ENCODE measurements around the gene RNU1-2.

Gene RNU1-2

DNA sequence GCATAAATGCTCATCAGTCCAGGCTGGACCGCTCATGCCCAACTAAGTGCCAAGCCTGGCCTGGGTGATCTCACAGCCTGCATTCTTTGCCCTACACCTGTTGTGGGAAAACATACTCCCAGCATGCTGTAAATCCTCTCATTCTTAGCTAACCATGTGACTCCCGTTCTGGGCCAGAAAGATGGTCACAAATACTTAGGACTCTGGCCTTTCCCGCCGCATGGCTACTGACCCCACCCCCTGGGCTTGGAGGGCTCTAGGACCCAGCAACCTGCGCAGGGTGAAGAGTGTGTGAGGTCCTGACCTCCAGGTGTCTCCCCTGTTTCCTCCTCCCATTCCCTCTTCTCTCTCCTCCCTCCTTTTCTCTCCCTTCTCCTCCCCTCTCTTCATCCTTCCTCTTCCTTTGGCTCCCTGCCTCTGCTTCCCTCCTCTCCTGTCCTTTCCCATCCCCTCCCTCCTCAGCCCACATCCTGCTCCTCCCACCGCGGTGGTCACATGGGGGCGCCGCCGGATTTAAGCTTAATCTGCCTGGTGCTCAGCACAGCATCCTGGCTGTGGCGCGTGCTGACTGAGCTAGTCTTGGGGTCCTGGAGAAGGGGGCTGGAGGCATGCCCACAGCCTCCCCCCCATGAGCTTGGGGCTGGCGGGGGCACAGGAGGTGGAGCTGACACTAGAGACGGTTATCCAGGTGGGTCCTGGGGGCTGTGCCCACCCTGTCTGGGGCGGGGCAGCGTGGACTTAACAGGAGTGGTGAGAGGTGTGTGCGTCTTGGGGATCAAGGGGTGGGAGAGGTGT, 25.8 kb downstream of the RNU1-2 start, which contains the start of gene CROCC:
Gene CROCC (plus strand): TSS at position 541 of the 795 bp plus-strand sequence. CDS start 88 bp downstream, at position 629.
- ChIA-PET CTCF (interaction anchor here (0.7 kb wide), 1 partner anchor 1105 kb away, joined by 6 read pairs; no protein-coding TSS in a partner anchor), POLR2A (ENCODE audit: low non-redundant PET) (no interaction called here)
- TF ChIP-seq, protein P1, sequence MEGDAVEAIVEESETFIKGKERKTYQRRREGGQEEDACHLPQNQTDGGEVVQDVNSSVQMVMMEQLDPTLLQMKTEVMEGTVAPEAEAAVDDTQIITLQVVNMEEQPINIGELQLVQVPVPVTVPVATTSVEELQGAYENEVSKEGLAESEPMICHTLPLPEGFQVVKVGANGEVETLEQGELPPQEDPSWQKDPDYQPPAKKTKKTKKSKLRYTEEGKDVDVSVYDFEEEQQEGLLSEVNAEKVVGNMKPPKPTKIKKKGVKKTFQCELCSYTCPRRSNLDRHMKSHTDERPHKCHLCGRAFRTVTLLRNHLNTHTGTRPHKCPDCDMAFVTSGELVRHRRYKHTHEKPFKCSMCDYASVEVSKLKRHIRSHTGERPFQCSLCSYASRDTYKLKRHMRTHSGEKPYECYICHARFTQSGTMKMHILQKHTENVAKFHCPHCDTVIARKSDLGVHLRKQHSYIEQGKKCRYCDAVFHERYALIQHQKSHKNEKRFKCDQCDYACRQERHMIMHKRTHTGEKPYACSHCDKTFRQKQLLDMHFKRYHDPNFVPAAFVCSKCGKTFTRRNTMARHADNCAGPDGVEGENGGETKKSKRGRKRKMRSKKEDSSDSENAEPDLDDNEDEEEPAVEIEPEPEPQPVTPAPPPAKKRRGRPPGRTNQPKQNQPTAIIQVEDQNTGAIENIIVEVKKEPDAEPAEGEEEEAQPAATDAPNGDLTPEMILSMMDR (conservative IDR thresholded peaks at IDR 0.05; ENCODE audit: low read depth), result no peak
- DNase-seq (ENCODE audit: low spot score), result no peak
- H3K27ac ChIP-seq, result peak within 1 kb of the TSS; percentile 97

DNA sequence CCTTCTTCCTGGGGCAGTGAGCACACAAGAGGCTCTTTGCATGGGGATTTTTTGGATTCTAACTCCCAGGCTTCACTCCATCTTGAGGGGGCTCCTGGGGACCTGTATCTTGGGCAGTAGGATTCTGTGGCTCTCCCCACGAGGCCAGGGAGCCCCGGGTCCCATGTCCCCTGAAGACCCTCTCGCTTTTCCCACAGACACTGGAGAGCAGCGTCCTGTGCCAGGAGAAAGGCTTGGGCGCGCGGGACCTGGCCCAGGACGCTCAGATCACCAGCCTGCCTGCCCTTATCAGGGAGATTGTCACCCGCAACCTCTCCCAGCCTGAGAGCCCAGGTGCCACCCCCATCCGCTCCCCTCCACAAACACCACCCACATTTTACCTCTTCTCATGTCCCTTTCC, 26.7 kb downstream of the RNU1-2 start:
- ChIA-PET CTCF (no interaction called here), POLR2A (ENCODE audit: low non-redundant PET) (no interaction called here)
- DNase-seq (ENCODE audit: low spot score), result no peak
- TF ChIP-seq, protein P1 (conservative IDR thresholded peaks at IDR 0.05; ENCODE audit: low read depth), result no peak
- peak overlapping the region; percentile 97 for H3K27ac ChIP-seq

DNA sequence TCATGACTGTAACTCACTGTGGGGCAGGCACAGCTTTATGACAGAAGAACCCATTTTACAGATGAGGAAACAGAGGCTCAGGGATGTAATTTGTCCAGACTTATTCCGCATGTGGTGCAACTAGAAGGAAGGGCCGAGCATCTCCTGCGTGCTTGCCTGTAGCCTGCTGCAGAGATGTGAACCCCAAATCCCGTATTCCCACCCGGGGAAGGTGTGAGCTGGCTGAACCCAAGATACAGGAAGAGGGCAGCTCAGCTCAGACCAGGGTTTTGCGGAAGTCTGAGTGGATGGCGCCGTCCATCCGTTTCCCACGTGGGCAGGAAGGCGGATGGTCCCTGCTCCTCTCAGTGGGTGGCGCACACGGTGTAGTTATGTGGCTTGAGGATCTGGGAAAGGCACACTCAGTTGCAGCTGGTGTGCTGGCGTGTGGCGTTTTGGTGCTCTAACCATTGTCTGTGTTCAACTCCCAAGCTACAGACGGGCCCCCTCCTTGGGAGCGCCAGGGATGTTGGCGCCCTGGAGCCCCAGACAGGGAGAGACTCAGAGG, 27.2 kb downstream of the RNU1-2 start:
- no peak for DNase-seq (ENCODE audit: low spot score)
- ChIA-PET CTCF (interaction anchor here (2.1 kb wide), 1 partner anchor 124 kb away, joined by 5 read pairs; no protein-coding TSS in a partner anchor), POLR2A (ENCODE audit: low non-redundant PET) (no interaction called here)
- TF ChIP-seq, protein P1 (conservative IDR thresholded peaks at IDR 0.05; ENCODE audit: low read depth), result no peak
- H3K27ac ChIP-seq, result peak overlapping the region; percentile 97

DNA sequence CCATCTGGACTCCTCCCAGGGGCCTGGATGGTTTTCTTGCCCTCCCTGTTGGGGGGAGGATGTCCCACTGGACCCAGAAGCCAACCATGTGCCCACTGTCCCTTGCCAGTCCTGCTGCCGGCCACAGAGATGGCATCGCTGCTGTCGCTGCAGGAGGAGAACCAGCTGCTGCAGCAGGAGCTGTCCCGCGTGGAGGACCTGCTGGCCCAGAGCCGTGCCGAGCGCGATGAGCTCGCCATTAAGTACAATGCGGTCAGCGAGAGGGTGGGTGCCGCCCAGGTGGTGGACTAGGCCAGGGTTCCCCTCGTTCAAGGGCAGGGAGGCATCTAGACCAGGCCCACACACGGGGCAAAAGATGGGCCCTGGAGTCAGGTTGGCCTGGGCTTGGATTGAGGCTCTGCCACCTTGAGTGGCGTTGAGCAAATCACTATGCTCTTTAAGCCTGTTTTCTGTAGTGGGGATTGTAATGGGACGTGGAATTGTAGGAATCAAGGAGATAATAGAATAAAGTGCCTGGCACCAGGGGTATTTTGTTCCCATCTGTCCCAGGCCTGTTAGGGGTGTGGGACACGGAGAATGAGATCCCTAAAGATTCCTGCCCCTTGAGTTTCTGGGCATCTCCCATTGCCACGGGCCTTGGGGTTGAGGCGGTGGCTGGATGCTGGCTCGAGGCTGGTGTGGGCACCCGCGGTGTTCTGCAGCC, 28.6 kb downstream of the RNU1-2 start:
- peak overlapping the region; percentile 97 for H3K27ac ChIP-seq
- TF ChIP-seq, protein P1 (conservative IDR thresholded peaks at IDR 0.05; ENCODE audit: low read depth), result no peak
- no peak for DNase-seq (ENCODE audit: low spot score)
- ChIA-PET CTCF (interaction anchor here (0.9 to 2.1 kb wide), 4 partner anchors 9 to 122 kb away, joined by 3 to 5 read pairs (median 5); no protein-coding TSS in a partner anchor), POLR2A (ENCODE audit: low non-redundant PET) (no interaction called here)

DNA sequence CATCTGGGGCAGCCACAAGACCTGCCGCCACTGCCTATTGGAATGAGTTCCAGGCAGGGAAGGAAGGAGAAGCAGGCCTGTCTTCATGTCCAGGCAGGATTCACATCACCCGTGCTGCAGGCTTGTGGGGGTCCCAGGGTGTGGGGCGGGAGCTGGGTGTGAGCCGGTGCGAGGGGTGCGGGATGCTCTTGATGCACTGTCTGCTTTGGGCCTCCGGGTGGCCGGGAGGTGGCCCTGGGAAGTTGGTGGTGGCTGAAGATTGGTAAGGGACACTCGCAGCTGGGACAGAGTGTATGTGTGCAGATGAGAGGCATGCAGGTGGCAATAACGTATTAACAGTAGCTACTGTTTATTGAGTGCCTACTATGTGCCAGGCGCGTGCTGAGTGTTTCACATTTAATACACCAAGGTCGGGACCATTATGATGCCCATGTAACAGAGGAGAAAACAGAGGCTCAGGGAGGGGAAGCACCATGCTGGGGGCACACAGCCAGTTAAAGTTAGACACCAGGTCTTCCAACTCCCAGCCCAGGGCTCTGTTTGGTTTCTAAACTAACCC, 29.2 kb downstream of the RNU1-2 start:
- H3K27ac ChIP-seq, result peak overlapping the region; percentile 97
- no peak for DNase-seq (ENCODE audit: low spot score)
- ChIA-PET POLR2A (ENCODE audit: low non-redundant PET) (no interaction called here), CTCF (interaction anchor here (0.6 to 2.1 kb wide), 11 partner anchors 9 to 852 kb away, joined by 3 to 5 read pairs (median 3); no protein-coding TSS in a partner anchor)
- TF ChIP-seq, protein P1 (conservative IDR thresholded peaks at IDR 0.05; ENCODE audit: low read depth), result no peak; the same call in 1 of the 2 replicates
